ENCODE results near the gene GNAZ.

GNAZ gene

DNA sequence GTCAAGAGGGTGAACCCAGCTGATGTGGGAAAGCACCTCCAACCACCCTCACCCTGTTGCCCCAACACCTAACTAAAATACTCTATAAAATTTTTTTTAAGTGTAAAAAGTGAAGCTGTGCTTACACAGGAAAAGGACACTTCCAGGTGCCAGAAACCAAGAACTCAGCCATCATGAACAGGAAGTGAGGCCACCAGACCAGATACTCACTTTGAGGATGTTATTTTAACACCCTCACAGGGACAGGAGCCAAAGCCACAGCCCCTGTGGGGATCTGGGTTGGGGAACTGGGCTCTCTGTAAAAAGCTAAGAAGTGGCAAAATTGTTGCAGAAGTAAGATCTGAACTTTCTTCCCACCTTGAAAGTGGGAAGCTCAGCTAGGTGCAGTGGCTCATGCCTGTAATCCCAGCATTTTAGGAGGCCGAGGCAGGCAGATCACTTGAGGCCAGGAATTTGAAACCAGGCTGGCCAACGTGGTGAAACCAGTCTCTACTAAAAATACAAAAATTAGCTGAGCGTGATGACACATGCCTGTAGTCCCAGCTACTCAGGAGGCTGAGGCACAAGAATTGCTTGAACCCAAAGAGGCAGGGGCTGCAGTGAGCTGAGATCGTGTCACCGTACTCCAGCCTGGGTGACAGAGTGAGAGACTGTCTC is 67.7 kb downstream of the GNAZ start:
- Histone ChIP-seq H3K9ac (ENCODE audit: insufficient read length) (no peak overlapping the region), H3K4me3 (no peak overlapping the region), H3K9me3 (ENCODE audit: low read depth, low read length) (no peaks in the 10 kb centered on the region), H3K36me3 (ENCODE audit: insufficient read depth, low read length) (no peaks in the 10 kb centered on the region), H3K27ac (no peak overlapping the region)
- no peak for TF ChIP-seq FOXP2 (optimal IDR thresholded peaks at IDR 0.05; ENCODE audit: control extremely low read depth, extremely low read length, insufficient read depth)
- TF ChIP-seq EZH2 (IDR thresholded peaks at IDR 0.05) = no peak
- no peak for TF ChIP-seq POLR2AphosphoS5 (IDR thresholded peaks at IDR 0.05; ENCODE audit: borderline replicate concordance, low read depth, low read length)
- no peak for DNase-seq (ENCODE audit: low read depth, low spot score)

DNA sequence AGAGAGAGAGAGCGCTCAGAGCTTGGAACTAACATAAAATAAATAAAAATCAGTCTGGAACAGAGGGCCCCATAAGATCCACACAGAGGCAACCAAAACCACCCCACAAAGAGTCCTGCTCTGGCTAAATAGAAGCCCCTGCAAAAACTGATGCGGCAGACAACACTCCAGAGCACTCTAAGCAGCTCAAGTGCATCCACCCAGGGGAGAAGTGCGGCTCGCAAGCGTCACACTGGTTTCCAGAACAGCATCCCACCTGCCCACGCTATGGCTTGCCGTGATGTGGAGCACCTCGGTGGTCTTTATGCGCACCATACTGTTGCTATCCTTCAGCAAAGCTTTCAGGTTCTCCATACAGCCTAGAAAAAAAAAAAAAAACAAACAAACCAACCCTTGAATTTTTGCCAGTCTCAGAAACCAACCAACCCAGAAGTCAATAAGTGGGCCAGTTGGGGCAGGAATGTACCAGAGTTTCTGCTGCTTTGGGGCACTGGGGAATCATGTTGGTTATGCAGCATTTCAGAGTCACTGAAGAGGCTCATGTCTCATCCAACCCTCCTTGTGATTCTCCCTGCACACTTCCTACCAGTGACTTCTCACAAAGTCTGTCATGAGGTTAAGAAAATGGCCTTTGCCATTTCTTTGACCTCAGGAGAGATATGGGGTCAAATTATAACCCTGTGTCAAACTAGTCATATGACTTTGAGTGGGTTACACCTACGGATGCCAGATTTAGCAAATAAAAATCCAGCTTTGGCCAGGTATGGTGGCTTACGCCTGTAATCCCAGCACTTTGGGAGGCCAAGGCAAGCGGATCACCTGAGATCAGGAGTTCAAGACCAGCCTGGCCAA is 68.5 kb downstream of the GNAZ start:
- H3K4me3 ChIP-seq = no peak overlapping the region
- no peaks in the 10 kb centered on the region for H3K9me3 ChIP-seq (ENCODE audit: low read depth, low read length)
- TF ChIP-seq FOXP2 (optimal IDR thresholded peaks at IDR 0.05; ENCODE audit: control extremely low read depth, extremely low read length, insufficient read depth) (no peak), EZH2 (IDR thresholded peaks at IDR 0.05) (no peak), POLR2AphosphoS5 (IDR thresholded peaks at IDR 0.05; ENCODE audit: borderline replicate concordance, low read depth, low read length) (no peak)
- DNase-seq (ENCODE audit: low read depth, low spot score) = no peak
- no peak overlapping the region for H3K27ac ChIP-seq
- no peaks in the 10 kb centered on the region for H3K36me3 ChIP-seq (ENCODE audit: insufficient read depth, low read length)
- H3K9ac ChIP-seq (ENCODE audit: insufficient read length) = no peak overlapping the region

GRCh38 chr22:23140385-23140784 is 70.1 kb downstream of the GNAZ start:
- H3K36me3 ChIP-seq (ENCODE audit: insufficient read depth, low read length) = no peaks in the 10 kb centered on the region
- no peaks in the 10 kb centered on the region for H3K9me3 ChIP-seq (ENCODE audit: low read depth, low read length)
- H3K9ac ChIP-seq (ENCODE audit: insufficient read length) = no peak overlapping the region
- TF ChIP-seq POLR2AphosphoS5 (IDR thresholded peaks at IDR 0.05; ENCODE audit: borderline replicate concordance, low read depth, low read length) = no peak
- TF ChIP-seq EZH2 (IDR thresholded peaks at IDR 0.05) = no peak
- TF ChIP-seq FOXP2 (optimal IDR thresholded peaks at IDR 0.05; ENCODE audit: control extremely low read depth, extremely low read length, insufficient read depth) = no peak
- H3K27ac ChIP-seq = no peak overlapping the region
- DNase-seq (ENCODE audit: low read depth, low spot score) = no peak
- H3K4me3 ChIP-seq = no peak overlapping the region

DNA sequence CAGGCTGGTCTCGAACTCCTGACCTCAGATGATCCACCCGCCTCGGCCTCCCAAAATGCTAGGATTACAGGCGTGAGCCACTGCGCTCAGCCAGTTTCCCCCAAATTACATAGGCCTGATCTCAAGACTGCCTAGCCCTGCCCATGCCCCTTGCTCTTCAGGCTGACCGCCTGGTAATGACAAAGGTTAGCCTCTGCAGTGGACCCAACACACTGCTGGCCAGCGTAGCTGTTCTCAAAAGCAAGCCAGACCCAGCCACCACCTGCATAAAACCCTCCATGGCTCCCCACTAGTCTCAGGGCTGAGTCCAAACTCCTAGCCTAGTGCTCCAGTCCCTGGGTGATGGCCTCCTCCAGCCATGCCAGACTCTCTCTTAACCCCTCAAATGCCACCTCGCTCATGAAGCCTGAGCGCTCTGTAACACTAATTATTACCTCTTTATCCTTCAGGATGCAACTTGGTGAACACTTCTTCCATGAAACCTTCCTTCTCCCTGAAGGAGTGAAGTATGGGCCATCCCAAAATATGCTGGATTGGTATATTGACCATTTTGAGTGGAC is 72.3 kb downstream of the GNAZ start:
- Histone ChIP-seq H3K9me3 (ENCODE audit: low read depth, low read length) (no peaks in the 10 kb centered on the region), H3K4me3 (no peak overlapping the region), H3K27ac (no peak overlapping the region), H3K36me3 (ENCODE audit: insufficient read depth, low read length) (no peaks in the 10 kb centered on the region), H3K9ac (ENCODE audit: insufficient read length) (no peak overlapping the region)
- TF ChIP-seq EZH2 (IDR thresholded peaks at IDR 0.05) (no peak), FOXP2 (optimal IDR thresholded peaks at IDR 0.05; ENCODE audit: control extremely low read depth, extremely low read length, insufficient read depth) (no peak), POLR2AphosphoS5 (IDR thresholded peaks at IDR 0.05; ENCODE audit: borderline replicate concordance, low read depth, low read length) (no peak)
- no peak for DNase-seq (ENCODE audit: low read depth, low spot score)

DNA sequence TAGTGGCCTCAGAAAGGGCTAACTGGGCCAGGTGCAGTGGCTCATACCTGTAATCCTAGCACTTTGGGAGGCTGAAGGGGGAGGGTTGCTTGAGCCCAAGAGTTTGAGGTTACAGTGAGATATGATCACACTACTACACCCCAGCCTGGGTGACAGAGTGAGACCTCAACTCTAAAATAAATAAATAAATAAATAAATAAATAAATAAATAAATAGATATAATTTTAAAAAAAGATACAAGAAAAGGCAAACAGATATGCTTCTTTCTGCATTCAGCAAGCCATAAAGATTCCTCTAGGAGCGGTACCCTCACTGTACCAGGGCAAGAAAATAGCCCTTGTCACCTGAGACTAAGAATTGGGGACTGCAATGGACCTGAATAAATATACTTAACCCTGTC is 72.8 kb downstream of the GNAZ start:
- H3K9me3 ChIP-seq (ENCODE audit: low read depth, low read length) = no peaks in the 10 kb centered on the region
- no peak overlapping the region for H3K9ac ChIP-seq (ENCODE audit: insufficient read length)
- H3K4me3 ChIP-seq = no peak overlapping the region
- no peak for DNase-seq (ENCODE audit: low read depth, low spot score)
- H3K36me3 ChIP-seq (ENCODE audit: insufficient read depth, low read length) = no peaks in the 10 kb centered on the region
- TF ChIP-seq FOXP2 (optimal IDR thresholded peaks at IDR 0.05; ENCODE audit: control extremely low read depth, extremely low read length, insufficient read depth) (no peak), POLR2AphosphoS5 (IDR thresholded peaks at IDR 0.05; ENCODE audit: borderline replicate concordance, low read depth, low read length) (no peak), EZH2 (IDR thresholded peaks at IDR 0.05) (no peak)
- H3K27ac ChIP-seq = no peak overlapping the region

GRCh38 chr22:23144432-23144831 is 74.1 kb downstream of the GNAZ start:
- no peaks in the 10 kb centered on the region for H3K9me3 ChIP-seq (ENCODE audit: low read depth, low read length)
- H3K27ac ChIP-seq = no peak overlapping the region
- H3K9ac ChIP-seq (ENCODE audit: insufficient read length) = no peak overlapping the region
- no peaks in the 10 kb centered on the region for H3K36me3 ChIP-seq (ENCODE audit: insufficient read depth, low read length)
- peak overlapping the region; percentile 83 for H3K4me3 ChIP-seq
- TF ChIP-seq POLR2AphosphoS5 (IDR thresholded peaks at IDR 0.05; ENCODE audit: borderline replicate concordance, low read depth, low read length) (no peak), EZH2 (IDR thresholded peaks at IDR 0.05) (no peak), FOXP2 (optimal IDR thresholded peaks at IDR 0.05; ENCODE audit: control extremely low read depth, extremely low read length, insufficient read depth) (no peak)
- no peak for DNase-seq (ENCODE audit: low read depth, low spot score)

GRCh38 chr22:23144932-23145877 is 74.9 kb downstream of the GNAZ start, which contains the start of gene RAB36:
Gene RAB36 (plus strand): TSS chr22:23145477. CDS start chr22:23146617, 1,140 bp downstream.
- Histone ChIP-seq H3K9me3 (ENCODE audit: low read depth, low read length) (no peaks in the 10 kb centered on the region), H3K9ac (ENCODE audit: insufficient read length) (no peak within 1 kb of the TSS), H3K36me3 (ENCODE audit: insufficient read depth, low read length) (no peaks in the 10 kb centered on the region), H3K27ac (no peak within 1 kb of the TSS), H3K4me3 (peak within 1 kb of the TSS; percentile 83)
- DNase-seq (ENCODE audit: low read depth, low spot score) = peak; percentile 90
- TF ChIP-seq POLR2AphosphoS5 (IDR thresholded peaks at IDR 0.05; ENCODE audit: borderline replicate concordance, low read depth, low read length) = no peak
- TF ChIP-seq FOXP2 (optimal IDR thresholded peaks at IDR 0.05; ENCODE audit: control extremely low read depth, extremely low read length, insufficient read depth) = peak; percentile 68
- TF ChIP-seq EZH2 (IDR thresholded peaks at IDR 0.05) = no peak
